Measurements from ENCODE around the gene COL5A1.

DNA sequence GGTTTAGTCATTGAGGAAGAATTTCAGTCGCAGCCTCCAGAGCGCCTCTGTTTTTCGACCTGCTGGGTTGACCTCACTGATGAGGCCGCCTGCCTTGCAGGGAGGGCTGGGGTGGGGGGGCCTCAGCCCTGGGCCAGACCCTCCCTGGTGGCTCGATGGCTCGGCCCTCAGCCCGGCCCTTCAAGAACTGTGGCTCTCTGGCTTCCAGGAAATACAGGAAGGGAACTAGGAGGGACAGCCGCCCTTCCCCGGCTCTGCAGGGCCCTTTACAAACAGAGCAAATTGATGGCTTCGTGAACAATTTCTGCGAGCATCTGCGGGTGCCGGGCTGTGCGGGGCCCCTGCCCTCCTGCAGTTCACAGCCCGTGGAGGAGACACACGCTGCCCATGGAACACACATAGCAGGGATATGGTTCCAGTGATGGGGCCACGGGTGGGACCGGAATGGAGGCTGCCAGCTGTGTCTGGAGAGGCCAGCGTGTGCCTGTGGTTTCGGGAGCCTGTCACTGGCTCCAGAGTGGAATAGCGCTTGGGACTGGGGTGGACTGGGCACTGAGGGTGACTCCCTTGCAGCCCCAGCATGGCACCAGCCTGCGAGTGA, 39.6 kb downstream of the COL5A1 start:
- TF ChIP-seq, protein P1, sequence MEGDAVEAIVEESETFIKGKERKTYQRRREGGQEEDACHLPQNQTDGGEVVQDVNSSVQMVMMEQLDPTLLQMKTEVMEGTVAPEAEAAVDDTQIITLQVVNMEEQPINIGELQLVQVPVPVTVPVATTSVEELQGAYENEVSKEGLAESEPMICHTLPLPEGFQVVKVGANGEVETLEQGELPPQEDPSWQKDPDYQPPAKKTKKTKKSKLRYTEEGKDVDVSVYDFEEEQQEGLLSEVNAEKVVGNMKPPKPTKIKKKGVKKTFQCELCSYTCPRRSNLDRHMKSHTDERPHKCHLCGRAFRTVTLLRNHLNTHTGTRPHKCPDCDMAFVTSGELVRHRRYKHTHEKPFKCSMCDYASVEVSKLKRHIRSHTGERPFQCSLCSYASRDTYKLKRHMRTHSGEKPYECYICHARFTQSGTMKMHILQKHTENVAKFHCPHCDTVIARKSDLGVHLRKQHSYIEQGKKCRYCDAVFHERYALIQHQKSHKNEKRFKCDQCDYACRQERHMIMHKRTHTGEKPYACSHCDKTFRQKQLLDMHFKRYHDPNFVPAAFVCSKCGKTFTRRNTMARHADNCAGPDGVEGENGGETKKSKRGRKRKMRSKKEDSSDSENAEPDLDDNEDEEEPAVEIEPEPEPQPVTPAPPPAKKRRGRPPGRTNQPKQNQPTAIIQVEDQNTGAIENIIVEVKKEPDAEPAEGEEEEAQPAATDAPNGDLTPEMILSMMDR (IDR thresholded peaks at IDR 0.05), result no peak
- no peak for TF ChIP-seq EZH2 (IDR thresholded peaks at IDR 0.05)
- no peak for TF ChIP-seq EZH2phosphoT487 (IDR thresholded peaks at IDR 0.05)
